HepG2 (cell line): ENCODE measurements around the gene GMEB2. TPM values are rescaled to one million over a fixed set of nuclear protein-coding genes. Genes with fewer than 3 reads are reported as not detected.
A peak's percentile ranks its signal among the peaks of the same experiment; 100 is the strongest.

Experiments used
- ATAC-seq: fragments of 200-7000 bp; cut with Tn5 transposase; 3 replicates; pipeline ENCODE4 v1.9.1; 2020; ENCODE audit warnings: mild to moderate bottlenecking, moderate library complexity
- BruUV-seq: library from RNA; stranded (reverse); fragments of 400-500 nt; replicated peaks from 2 replicates; lab custom pipeline; 2021; lab: Mats Ljungman, UMichigan
- CTCF ChIA-PET: fragments of 300-600 bp; formaldehyde crosslinking; extraction: SDS; loops from one replicate; lab custom pipeline; 2021; ENCODE audit warnings: low total read pairs, inconsistent platforms, low intra/inter-chr PET ratio; lab: Yijun Ruan, JAX
- POLR2A ChIA-PET: fragments of 350-600 bp; sonication (Branson Sonifier 250); formaldehyde crosslinking; loops from one replicate; lab custom pipeline; 2020; ENCODE audit warnings: antibody characterized with exemption, inconsistent platforms; lab: Yijun Ruan, JAX
- DNase-seq: peaks from one replicate; pipeline ENCODE4 v3.0.0-alpha.2; 2015; ENCODE audit warnings: low spot score
- FAIRE-seq: peaks from 3 replicates; lab custom pipeline; 2011; peaks lifted over from hg19 to GRCh38; lab: Jason Lieb, UNC
- H2AFZ ChIP-seq: one replicate; pipeline ENCODE4 v1.6.1; 2011; ENCODE audit warnings: low read length, inconsistent platforms
- H3K27ac ChIP-seq: fragments of 300-600 bp; 3 replicates; pipeline ENCODE4 v1.8.0; 2011; ENCODE audit warnings: mixed run types, mild to moderate bottlenecking, mixed read lengths, low read length, inconsistent platforms; ENCODE audit not compliant: insufficient read depth; ENCODE audit errors: extremely low read length
- H3K27me3 ChIP-seq, 2 experiments: fragments of 200-600 bp in 1 of 2; 2 replicates in 1 of 2; 3 replicates in 1 of 2; pipeline versions ENCODE4 v1.6.0 to v1.8.0; 2011; ENCODE audit warnings: low read length in 2 of 2, mild to moderate bottlenecking in 2 of 2, moderate library complexity in 2 of 2, inconsistent platforms in 1 of 2; ENCODE audit not compliant: insufficient read depth in 2 of 2, control insufficient read depth in 1 of 2
- H3K36me3 ChIP-seq, 2 experiments: fragments of 200-600 bp in 1 of 2; replicated peaks in 1 of 2; 2 replicates in 1 of 2; 3 replicates in 1 of 2; pipeline versions ENCODE4 v1.5.1 to v1.8.0; 2011; ENCODE audit warnings: low read length in 2 of 2, inconsistent platforms in 1 of 2; ENCODE audit not compliant: insufficient read depth in 2 of 2, control insufficient read depth in 1 of 2
- H3K4me1 ChIP-seq: 2 replicates; pipeline ENCODE4 v1.5.1; 2012; ENCODE audit warnings: low read length, inconsistent platforms; ENCODE audit not compliant: insufficient read depth
- H3K4me2 ChIP-seq: 2 replicates; pipeline ENCODE4 v1.6.0; 2011; ENCODE audit warnings: low read depth, low read length, inconsistent platforms
- H3K4me3 ChIP-seq, 3 experiments: fragments of 200-600 bp in 1 of 3; sonication (generic), shearing (Covaris generic) in 1 of 3; replicated peaks in 1 of 3; 2 replicates each; pipeline ENCODE4 v1.5.1; 2011 to 2016; ENCODE audit warnings: low read length in 3 of 3, inconsistent platforms in 2 of 3, low read depth in 2 of 3, mild to moderate bottlenecking in 2 of 3, control low read depth in 1 of 3, mixed read lengths in 1 of 3; ENCODE audit not compliant: insufficient read depth in 1 of 3
- H3K79me2 ChIP-seq: one replicate; pipeline ENCODE4 v1.6.1; 2011; ENCODE audit warnings: low read length, inconsistent platforms; ENCODE audit not compliant: insufficient read depth
- H3K9ac ChIP-seq: 2 replicates; pipeline ENCODE4 v1.6.0; 2011; ENCODE audit warnings: mild to moderate bottlenecking, low read depth, low read length, inconsistent platforms; ENCODE audit not compliant: insufficient read depth
- H3K9me3 ChIP-seq: 2 replicates; pipeline ENCODE4 v1.5.1; 2012; ENCODE audit warnings: mild to moderate bottlenecking, low read length
- H4K20me1 ChIP-seq: 2 replicates; pipeline ENCODE4 v1.6.0; 2011; ENCODE audit warnings: inconsistent platforms, mild to moderate bottlenecking, low read length, moderate library complexity; ENCODE audit not compliant: insufficient read depth
- AKAP8 ChIP-seq: sonication (generic); formaldehyde crosslinking; IDR thresholded peaks from 2 replicates; pipeline ENCODE4 v1.5.1; 2020; ENCODE audit warnings: mild to moderate bottlenecking, missing genetic modification reagents
- BORCS8-MEF2B ChIP-seq: sonication (generic); formaldehyde crosslinking; IDR thresholded peaks from 2 replicates; pipeline ENCODE4 v1.8.0; 2022; ENCODE audit warnings: mild to moderate bottlenecking, missing genetic modification reagents
- HOXA9 ChIP-seq: sonication (generic); formaldehyde crosslinking; IDR thresholded peaks from 2 replicates; pipeline ENCODE4 v1.8.1; 2022; ENCODE audit warnings: missing genetic modification reagents, mild to moderate bottlenecking, moderate library complexity, borderline replicate concordance
- NFYB ChIP-seq: sonication (generic); formaldehyde crosslinking; IDR thresholded peaks from 2 replicates; pipeline ENCODE4 v1.4.0; 2020; ENCODE audit warnings: missing genetic modification reagents
- SALL2 ChIP-seq: sonication (generic); formaldehyde crosslinking; IDR thresholded peaks from 2 replicates; pipeline ENCODE4 v1.8.1; 2023; ENCODE audit warnings: mild to moderate bottlenecking, missing genetic modification reagents, inconsistent platforms
- SP5 ChIP-seq: IDR thresholded peaks from 2 replicates; pipeline ENCODE4 v1.6.1; 2016; ENCODE audit warnings: low read depth, borderline replicate concordance
- STAG1 ChIP-seq: sonication (generic); formaldehyde crosslinking; IDR thresholded peaks from 2 replicates; pipeline ENCODE4 v1.4.0; 2020; ENCODE audit warnings: missing genetic modification reagents
- TAF15 ChIP-seq: fragments of 200-400 bp; formaldehyde crosslinking; IDR thresholded peaks from one replicate; pipeline ENCODE4 v1.6.1; 2018; ENCODE audit warnings: mild to moderate bottlenecking, low read depth, low read length; ENCODE audit not compliant: poor library complexity, severe bottlenecking
- ZNF17 ChIP-seq: sonication (generic); formaldehyde crosslinking; IDR thresholded peaks from 2 replicates; pipeline ENCODE4 v1.5.0; 2020; ENCODE audit warnings: mild to moderate bottlenecking, missing genetic modification reagents
- ZNF432 ChIP-seq: sonication (generic); formaldehyde crosslinking; IDR thresholded peaks from 2 replicates; pipeline ENCODE4 v1.5.0; 2020; ENCODE audit warnings: missing genetic modification reagents, mild to moderate bottlenecking, borderline replicate concordance
- ZNF605 ChIP-seq: sonication (generic); formaldehyde crosslinking; IDR thresholded peaks from 2 replicates; pipeline ENCODE4 v1.8.0; 2022; ENCODE audit warnings: mild to moderate bottlenecking, missing genetic modification reagents
- ZNF772 ChIP-seq: sonication (generic); formaldehyde crosslinking; IDR thresholded peaks from 2 replicates; pipeline ENCODE4 v1.5.0; 2020; ENCODE audit warnings: mild to moderate bottlenecking, missing genetic modification reagents
- ZNF891 ChIP-seq: sonication (generic); formaldehyde crosslinking; IDR thresholded peaks from 2 replicates; pipeline ENCODE4 v1.5.0; 2020; ENCODE audit warnings: mild to moderate bottlenecking, missing genetic modification reagents
- WGBS: methylation state at CpG from one replicate; pipeline ENCODE4 v1.1.6; 2017; ENCODE audit warnings: low lambda C conversion rate; 5-methylcytosine and 5-hydroxymethylcytosine counted together
- in situ Hi-C: cut with HindIII; loops from 2 replicates; pipeline ENCODE4 v1.10.0; 2017; ENCODE audit warnings: low pct_unique_long_range_greater_than_20kb; ENCODE audit not compliant: extremely low pct_ligation_motif_present
- intact Hi-C: fragments of 100-400 bp; cut with micrococcal nuclease; formaldehyde crosslinking; loops from one replicate; pipeline ENCODE4 v1.10.0; 2022; ENCODE audit not compliant: unreplicated experiment
- polyA plus RNA-seq, 8 experiments: library from polyadenylated mRNA; depleted of rRNA in 3 of 8; stranded (reverse) in 7 of 8; unstranded in 1 of 8; fragments of >200 nt; fragmentation: Illumina TruSeq in 4 of 8; extraction: Trizol in 4 of 8; gene quantifications; 2 replicates each; pipeline versions ENCODE4 v1.2.1 to v1.2.3, GENCODE V29; 2011 to 2016; ENCODE audit warnings: low read depth in 4 of 8, missing spikeins in 1 of 8, mixed read lengths in 1 of 8; ENCODE audit not compliant: insufficient read depth in 1 of 8
- total RNA-seq, 5 experiments: library from RNA; depleted of rRNA; stranded (reverse); fragments of >200 nt; fragmentation: Illumina TruSeq; extraction: Trizol; gene quantifications; 2 replicates each; pipeline ENCODE4 v1.2.3, GENCODE V29; 2016; ENCODE audit warnings: low read depth in 1 of 5
- TF ChIP-seq, protein P1 (sequence below): sonication (generic); formaldehyde crosslinking; IDR thresholded peaks from 2 replicates; pipeline ENCODE4 v1.8.0; 2023; ENCODE audit warnings: mild to moderate bottlenecking, missing genetic modification reagents
- TF ChIP-seq, protein P2 (sequence below): sonication (generic); formaldehyde crosslinking; IDR thresholded peaks from 2 replicates; pipeline ENCODE4 v1.5.0; 2020; ENCODE audit warnings: missing genetic modification reagents, mild to moderate bottlenecking, borderline replicate concordance
- TF ChIP-seq, protein P3 (sequence below): sonication (generic); formaldehyde crosslinking; IDR thresholded peaks from 2 replicates; pipeline ENCODE4 v1.4.0; 2020; ENCODE audit warnings: missing genetic modification reagents

The GMEB2 gene
- total and polyA plus RNA-seq, 2 of the 13 experiments (the other 11 are each of a cell fraction or from before 2014, with no cell fraction given) = 10.6 to 12.4 TPM

DNA sequence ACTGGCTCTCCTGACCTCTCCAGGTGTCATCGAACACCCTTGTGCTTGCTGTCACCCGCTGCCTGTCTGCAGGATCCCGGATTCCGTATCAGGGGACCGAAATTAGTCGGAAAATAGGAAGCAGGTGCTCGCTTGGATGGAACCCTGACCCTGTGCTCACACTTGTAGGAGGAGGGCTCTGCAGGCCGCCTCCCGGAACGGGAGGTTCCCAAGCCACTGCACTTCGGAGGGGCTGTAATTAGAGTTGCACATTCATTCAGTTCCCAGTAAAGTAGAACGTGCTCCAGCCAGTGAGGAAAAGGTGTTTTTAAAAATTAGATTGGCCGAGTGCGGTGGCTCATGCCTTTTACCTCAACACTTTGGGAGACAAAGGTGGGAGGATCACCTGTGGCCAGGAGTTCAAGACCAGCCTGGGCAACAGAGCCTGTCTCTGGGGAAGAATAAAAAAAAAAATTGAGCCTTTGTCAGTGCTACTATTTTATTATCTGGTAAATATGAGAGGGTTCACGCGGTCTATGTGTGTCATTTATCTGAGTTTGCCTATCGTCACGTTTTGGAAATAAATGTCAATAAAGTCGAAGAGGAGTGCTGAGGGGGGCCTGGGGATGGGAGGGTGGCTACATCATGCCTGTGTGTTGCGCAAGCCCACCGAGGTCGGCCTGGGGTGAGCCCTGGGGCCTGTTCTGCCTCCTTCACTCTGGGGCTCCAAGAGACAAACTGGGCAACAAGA is 1.5 kb upstream of the GMEB2 start:
- Histone ChIP-seq H3K36me3 (no peaks in the 10 kb centered on the region), H2AFZ (peak overlapping the region; percentile 38), H3K79me2 (peaks cover 22% of the 10 kb centered on the region), H3K4me3 (peak overlapping the region; percentile 77 to 100 (median 98)), H3K27ac (peak overlapping the region; percentile 75), H3K9ac (peak overlapping the region; percentile 94), H3K27me3 (peaks cover 0 to 2% of the 10 kb centered on the region in 2 experiments; a peak in 1 of 5 replicates), H3K9me3 (no peaks in the 10 kb centered on the region), H3K4me1 (peaks cover 48% of the 10 kb centered on the region), H3K4me2 (peak overlapping the region; percentile 99), H4K20me1 (no peaks in the 10 kb centered on the region)
- ATAC-seq (peak; percentile 84), DNase-seq (peak; percentile 88), FAIRE-seq (peak; percentile 50)
- intact Hi-C loops = loop anchor here (1.0 to 5.0 kb wide), 3 partner anchors 30 to 91 kb away; partner anchors contain the start of genes PTK6 and RTEL1
- ChIA-PET POLR2A (interaction anchor here (1.4 to 4.6 kb wide), 8 partner anchors 10 to 237 kb away, joined by 3 to 45 read pairs (median 10); partner anchors contain the start of genes ARFRP1, PTK6, RTEL1 and TPD52L2), CTCF (interaction anchor here (0.6 kb wide), 1 partner anchor 154 kb away, joined by 3 read pairs; no protein-coding TSS in a partner anchor)
- WGBS = 6% methylated on average over 22 of the region's 22 CpGs
- BruUV-seq = TSS peak; percentile 73
- in situ Hi-C loops = no loop called here
- TF ChIP-seq ZNF772 (CRISPR knock-in tag) (peak; percentile 96), BORCS8-MEF2B (peak; percentile 98), HOXA9 (CRISPR knock-in tag) (no peak; the same call in 1 of the 2 replicates), ZNF605 (peak; percentile 96), ZNF432 (CRISPR knock-in tag) (no peak), ZNF891 (CRISPR knock-in tag) (no peak), AKAP8 (CRISPR knock-in tag) (peak; percentile 77; the same call in 1 of the 2 replicates), TAF15 (no peak), STAG1 (CRISPR knock-in tag) (no peak), ZNF17 (CRISPR knock-in tag) (0 out of 2 replicates have a peak, but pooled peaks have one; percentile 24), NFYB (peak; percentile 45; the same call in 1 of the 2 replicates), SALL2 (peak; percentile 92; the same call in 1 of the 2 replicates), SP5 (CRISPR knock-in tag) (peak; percentile 77)
- TF ChIP-seq, protein P1, sequence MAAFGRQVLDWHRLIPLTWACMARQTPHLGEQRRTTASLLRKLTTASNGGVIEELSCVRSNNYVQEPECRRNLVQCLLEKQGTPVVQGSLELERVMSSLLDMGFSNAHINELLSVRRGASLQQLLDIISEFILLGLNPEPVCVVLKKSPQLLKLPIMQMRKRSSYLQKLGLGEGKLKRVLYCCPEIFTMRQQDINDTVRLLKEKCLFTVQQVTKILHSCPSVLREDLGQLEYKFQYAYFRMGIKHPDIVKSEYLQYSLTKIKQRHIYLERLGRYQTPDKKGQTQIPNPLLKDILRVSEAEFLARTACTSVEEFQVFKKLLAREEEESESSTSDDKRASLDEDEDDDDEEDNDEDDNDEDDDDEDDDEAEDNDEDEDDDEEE = no peak
- TF ChIP-seq, protein P2, sequence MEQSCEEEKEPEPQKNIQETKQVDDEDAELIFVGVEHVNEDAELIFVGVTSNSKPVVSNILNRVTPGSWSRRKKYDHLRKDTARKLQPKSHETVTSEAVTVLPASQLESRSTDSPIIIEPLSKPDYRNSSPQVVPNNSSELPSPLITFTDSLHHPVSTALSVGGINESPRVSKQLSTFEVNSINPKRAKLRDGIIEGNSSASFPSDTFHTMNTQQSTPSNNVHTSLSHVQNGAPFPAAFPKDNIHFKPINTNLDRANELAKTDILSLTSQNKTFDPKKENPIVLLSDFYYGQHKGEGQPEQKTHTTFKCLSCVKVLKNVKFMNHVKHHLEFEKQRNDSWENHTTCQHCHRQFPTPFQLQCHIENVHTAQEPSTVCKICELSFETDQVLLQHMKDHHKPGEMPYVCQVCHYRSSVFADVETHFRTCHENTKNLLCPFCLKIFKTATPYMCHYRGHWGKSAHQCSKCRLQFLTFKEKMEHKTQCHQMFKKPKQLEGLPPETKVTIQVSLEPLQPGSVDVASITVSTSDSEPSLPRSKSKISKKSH = no peak; the same call in 1 of the 2 replicates
- TF ChIP-seq, protein P3, sequence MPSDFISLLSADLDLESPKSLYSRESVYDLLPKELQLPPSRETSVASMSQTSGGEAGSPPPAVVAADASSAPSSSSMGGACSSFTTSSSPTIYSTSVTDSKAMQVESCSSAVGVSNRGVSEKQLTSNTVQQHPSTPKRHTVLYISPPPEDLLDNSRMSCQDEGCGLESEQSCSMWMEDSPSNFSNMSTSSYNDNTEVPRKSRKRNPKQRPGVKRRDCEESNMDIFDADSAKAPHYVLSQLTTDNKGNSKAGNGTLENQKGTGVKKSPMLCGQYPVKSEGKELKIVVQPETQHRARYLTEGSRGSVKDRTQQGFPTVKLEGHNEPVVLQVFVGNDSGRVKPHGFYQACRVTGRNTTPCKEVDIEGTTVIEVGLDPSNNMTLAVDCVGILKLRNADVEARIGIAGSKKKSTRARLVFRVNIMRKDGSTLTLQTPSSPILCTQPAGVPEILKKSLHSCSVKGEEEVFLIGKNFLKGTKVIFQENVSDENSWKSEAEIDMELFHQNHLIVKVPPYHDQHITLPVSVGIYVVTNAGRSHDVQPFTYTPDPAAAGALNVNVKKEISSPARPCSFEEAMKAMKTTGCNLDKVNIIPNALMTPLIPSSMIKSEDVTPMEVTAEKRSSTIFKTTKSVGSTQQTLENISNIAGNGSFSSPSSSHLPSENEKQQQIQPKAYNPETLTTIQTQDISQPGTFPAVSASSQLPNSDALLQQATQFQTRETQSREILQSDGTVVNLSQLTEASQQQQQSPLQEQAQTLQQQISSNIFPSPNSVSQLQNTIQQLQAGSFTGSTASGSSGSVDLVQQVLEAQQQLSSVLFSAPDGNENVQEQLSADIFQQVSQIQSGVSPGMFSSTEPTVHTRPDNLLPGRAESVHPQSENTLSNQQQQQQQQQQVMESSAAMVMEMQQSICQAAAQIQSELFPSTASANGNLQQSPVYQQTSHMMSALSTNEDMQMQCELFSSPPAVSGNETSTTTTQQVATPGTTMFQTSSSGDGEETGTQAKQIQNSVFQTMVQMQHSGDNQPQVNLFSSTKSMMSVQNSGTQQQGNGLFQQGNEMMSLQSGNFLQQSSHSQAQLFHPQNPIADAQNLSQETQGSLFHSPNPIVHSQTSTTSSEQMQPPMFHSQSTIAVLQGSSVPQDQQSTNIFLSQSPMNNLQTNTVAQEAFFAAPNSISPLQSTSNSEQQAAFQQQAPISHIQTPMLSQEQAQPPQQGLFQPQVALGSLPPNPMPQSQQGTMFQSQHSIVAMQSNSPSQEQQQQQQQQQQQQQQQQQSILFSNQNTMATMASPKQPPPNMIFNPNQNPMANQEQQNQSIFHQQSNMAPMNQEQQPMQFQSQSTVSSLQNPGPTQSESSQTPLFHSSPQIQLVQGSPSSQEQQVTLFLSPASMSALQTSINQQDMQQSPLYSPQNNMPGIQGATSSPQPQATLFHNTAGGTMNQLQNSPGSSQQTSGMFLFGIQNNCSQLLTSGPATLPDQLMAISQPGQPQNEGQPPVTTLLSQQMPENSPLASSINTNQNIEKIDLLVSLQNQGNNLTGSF (CRISPR knock-in tag) = peak; percentile 92
